MM.1S (cell line): ENCODE measurements around the gene PDIA6.

Source experiments
- DNase-seq: peaks from one replicate; pipeline ENCODE4 v3.0.0-alpha.2; 2015
- H2AFZ ChIP-seq: fragments of 300-600 bp; sonication (generic); 2 replicates; pipeline ENCODE4 v1.6.0; 2016; ENCODE audit warnings: antibody characterized with exemption, low read length
- H3F3A ChIP-seq: fragments of 300-600 bp; sonication (generic); 2 replicates; pipeline ENCODE4 v1.6.1; 2016; ENCODE audit warnings: mild to moderate bottlenecking, antibody characterized with exemption, low read length, moderate library complexity, mixed read lengths; ENCODE audit not compliant: insufficient read depth
- H3K27ac ChIP-seq: fragments of 300-600 bp; sonication (generic); 2 replicates; pipeline ENCODE4 v1.5.1; 2016; ENCODE audit warnings: mild to moderate bottlenecking, low read length
- H3K27me3 ChIP-seq: fragments of 300-600 bp; sonication (generic); replicated peaks from 2 replicates; pipeline ENCODE4 v1.6.0; 2016; ENCODE audit warnings: low read length; ENCODE audit not compliant: insufficient read depth
- H3K36me3 ChIP-seq: fragments of 300-600 bp; sonication (generic); replicated peaks from 2 replicates; pipeline ENCODE4 v1.6.1; 2016; ENCODE audit warnings: mild to moderate bottlenecking, low read length, mixed read lengths; ENCODE audit not compliant: insufficient read depth
- H3K4me1 ChIP-seq: fragments of 300-600 bp; sonication (generic); 2 replicates; pipeline ENCODE4 v1.6.1; 2016; ENCODE audit warnings: low read length, mixed read lengths
- H3K4me2 ChIP-seq: fragments of 300-600 bp; sonication (generic); 2 replicates; pipeline ENCODE4 v1.6.0; 2016; ENCODE audit warnings: low read depth, low read length
- H3K4me3 ChIP-seq: fragments of 300-600 bp; sonication (generic); 2 replicates; pipeline ENCODE4 v1.5.1; 2016; ENCODE audit warnings: low read length, mixed read lengths
- H3K79me2 ChIP-seq: fragments of 300-600 bp; sonication (generic); 2 replicates; pipeline ENCODE4 v1.6.1; 2016; ENCODE audit warnings: mixed run types, low read length, mixed read lengths
- H3K9ac ChIP-seq: fragments of 300-600 bp; sonication (generic); 2 replicates; pipeline ENCODE4 v1.6.1; 2016; ENCODE audit warnings: low read length, mixed read lengths
- H3K9me2 ChIP-seq: fragments of 300-600 bp; sonication (generic); replicated peaks from 2 replicates; pipeline ENCODE4 v1.6.1; 2016; ENCODE audit warnings: mild to moderate bottlenecking, low read length, mixed read lengths; ENCODE audit not compliant: insufficient read depth
- H3K9me3 ChIP-seq: fragments of 300-600 bp; sonication (generic); replicated peaks from 2 replicates; pipeline ENCODE4 v1.6.1; 2016; ENCODE audit warnings: mild to moderate bottlenecking, low read length, mixed read lengths; ENCODE audit not compliant: insufficient read depth
- H4K20me1 ChIP-seq: fragments of 300-600 bp; sonication (generic); 2 replicates; pipeline ENCODE4 v1.6.1; 2016; ENCODE audit warnings: mild to moderate bottlenecking, low read length, moderate library complexity, mixed read lengths; ENCODE audit not compliant: insufficient read depth
- CTCF ChIP-seq: fragments of 300-600 bp; sonication (generic); IDR thresholded peaks from 2 replicates; pipeline ENCODE4 v1.5.1; 2016; ENCODE audit warnings: antibody characterized with exemption, low read length, mixed read lengths
- EZH2 ChIP-seq: fragments of 300-600 bp; sonication (generic); optimal IDR thresholded peaks from 2 replicates; pipeline ENCODE3; 2017; ENCODE audit warnings: low read depth, mild to moderate bottlenecking, antibody characterized with exemption, low read length, mixed read lengths
- EZH2phosphoT487 ChIP-seq: fragments of 300-600 bp; sonication (generic); IDR thresholded peaks from 2 replicates; pipeline ENCODE4 v1.6.1; 2018; ENCODE audit warnings: antibody characterized with exemption, low read length

Gene PDIA6

DNA sequence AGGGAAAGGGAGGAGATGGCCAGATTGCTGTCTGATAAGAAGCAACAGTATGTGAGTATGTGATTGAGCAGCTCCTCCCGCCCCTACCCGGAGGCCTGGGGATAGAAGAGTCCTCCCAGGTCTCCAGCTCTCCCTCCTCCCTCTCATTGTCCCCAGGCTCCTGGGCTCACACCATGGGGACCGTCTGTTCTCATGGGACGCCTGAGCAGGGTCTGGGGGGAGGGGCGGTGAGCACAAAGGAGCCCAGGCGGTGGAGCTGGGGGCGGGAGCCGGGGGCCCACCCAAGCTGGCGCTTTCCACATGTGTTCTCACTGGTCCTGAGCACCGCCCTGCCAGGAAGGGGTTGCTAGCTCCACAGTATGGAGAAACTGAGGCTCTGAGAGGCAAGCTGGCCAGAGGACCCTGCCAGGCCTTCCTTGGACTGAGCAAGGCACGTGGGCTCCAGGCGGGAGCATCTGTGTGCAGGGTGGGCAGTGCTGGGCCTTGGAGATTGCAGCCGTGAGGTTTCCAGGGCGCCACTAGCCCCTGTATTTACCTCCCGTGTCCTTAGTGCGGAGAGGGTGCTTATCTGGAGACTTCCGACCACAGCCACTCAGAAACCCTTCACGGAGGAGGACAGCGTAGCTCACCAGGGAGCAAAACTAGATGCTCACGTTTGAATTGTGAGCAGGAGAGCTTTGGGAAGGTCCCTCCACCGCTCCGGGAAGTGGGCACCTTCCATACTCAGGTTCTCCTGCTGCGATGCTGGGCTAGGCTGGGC lies 37.4 kb downstream of the PDIA6 start:
- no peak for TF ChIP-seq CTCF
- no peak for TF ChIP-seq EZH2phosphoT487
- TF ChIP-seq EZH2 = no peak
- H3K9ac ChIP-seq = no peak overlapping the region
- no peaks in the 10 kb centered on the region for H3F3A ChIP-seq
- H2AFZ ChIP-seq = no peak overlapping the region
- H3K79me2 ChIP-seq = no peaks in the 10 kb centered on the region
- no peaks in the 10 kb centered on the region; the same call in 1 of the 2 replicates for H3K36me3 ChIP-seq
- H3K27ac ChIP-seq = no peak overlapping the region
- H3K4me1 ChIP-seq = no peaks in the 10 kb centered on the region
- no peaks in the 10 kb centered on the region for H4K20me1 ChIP-seq
- no peaks in the 10 kb centered on the region for H3K9me2 ChIP-seq
- DNase-seq = no peak
- no peak overlapping the region for H3K4me2 ChIP-seq
- no peak overlapping the region for H3K4me3 ChIP-seq
- H3K27me3 ChIP-seq = no peaks in the 10 kb centered on the region
- H3K9me3 ChIP-seq = no peaks in the 10 kb centered on the region

GRCh38 chr2:10774394-10774793 lies 38.2 kb downstream of the PDIA6 start:
- Histone ChIP-seq H3K36me3 (no peaks in the 10 kb centered on the region), H3K27me3 (no peaks in the 10 kb centered on the region), H3K4me3 (no peak overlapping the region), H3K9me3 (no peaks in the 10 kb centered on the region), H3K4me1 (no peaks in the 10 kb centered on the region), H3F3A (no peaks in the 10 kb centered on the region), H3K9ac (no peak overlapping the region), H3K27ac (no peak overlapping the region), H3K9me2 (no peaks in the 10 kb centered on the region), H3K79me2 (no peaks in the 10 kb centered on the region), H3K4me2 (no peak overlapping the region), H4K20me1 (no peaks in the 10 kb centered on the region), H2AFZ (no peak overlapping the region)
- DNase-seq = no peak
- TF ChIP-seq EZH2phosphoT487 = no peak
- no peak for TF ChIP-seq EZH2
- no peak for TF ChIP-seq CTCF

GRCh38 chr2:10773821-10774341 lies 38.7 kb downstream of the PDIA6 start:
- Histone ChIP-seq H3K27ac (no peak overlapping the region), H3K79me2 (no peaks in the 10 kb centered on the region), H3K4me1 (no peaks in the 10 kb centered on the region), H3K27me3 (no peaks in the 10 kb centered on the region), H3K9me3 (no peaks in the 10 kb centered on the region), H3K9me2 (no peaks in the 10 kb centered on the region), H4K20me1 (no peaks in the 10 kb centered on the region), H3K4me3 (no peak overlapping the region), H2AFZ (no peak overlapping the region), H3F3A (no peaks in the 10 kb centered on the region), H3K9ac (no peak overlapping the region), H3K4me2 (no peak overlapping the region), H3K36me3 (no peaks in the 10 kb centered on the region)
- no peak for DNase-seq
- TF ChIP-seq CTCF = no peak
- no peak for TF ChIP-seq EZH2phosphoT487
- no peak for TF ChIP-seq EZH2
